ENCODE results near the gene PRKACB. TPM values are rescaled to one million over a fixed set of nuclear protein-coding genes. Genes with fewer than 3 reads are reported as not detected.

The PRKACB gene
- total RNA-seq, 1 experiment from 2014 or later, result 135 TPM

- intact Hi-C loops (cut with micrococcal nuclease), result no loop called here
- no peak for DNase-seq (ENCODE audit: low read depth, low spot score)
- H2AFZ ChIP-seq (ENCODE audit: low read depth, low read length, poor library complexity, severe bottlenecking), result no peak overlapping the region
- H3K36me3 ChIP-seq (ENCODE audit: control insufficient read depth in 1 of 2, insufficient read depth in 2 of 2, low read length in 2 of 2), result peaks cover 6 to 21% of the 10 kb centered on the region in 2 experiments; a peak in 2 of 4 replicates
- no peaks in the 10 kb centered on the region for H3K9me2 ChIP-seq (ENCODE audit: insufficient read depth)
- BruUV-seq (replicated peaks), result no TSS peak
- TF ChIP-seq ATF3 (IDR thresholded peaks at IDR 0.05), result no peak
- no peak for TF ChIP-seq ZBTB33 (IDR thresholded peaks at IDR 0.05; ENCODE audit: extremely low read depth, insufficient replicate concordance, low read length)
- TF ChIP-seq CEBPB (IDR thresholded peaks at IDR 0.05; ENCODE audit: low read depth), result no peak
- no peak for TF ChIP-seq JUND (IDR thresholded peaks at IDR 0.05)
- no peak for TF ChIP-seq RAD21 (IDR thresholded peaks at IDR 0.05; ENCODE audit: low read depth)
- no peak for TF ChIP-seq SP1 (IDR thresholded peaks at IDR 0.05; ENCODE audit: low read depth)
- no peak for TF ChIP-seq TCF7L2 (IDR thresholded peaks at IDR 0.05; ENCODE audit: borderline replicate concordance, extremely low read depth, insufficient read depth, insufficient read length)
- TF ChIP-seq FOSL1 (IDR thresholded peaks at IDR 0.05; ENCODE audit: low read depth), result no peak
- no peak for TF ChIP-seq SIN3A (IDR thresholded peaks at IDR 0.05; ENCODE audit: low read depth)
- TF ChIP-seq POLR2A (IDR thresholded peaks at IDR 0.05; ENCODE audit: borderline replicate concordance, extremely low read depth, insufficient read depth, insufficient read length), result no peak
- no peak for TF ChIP-seq ZFX (IDR thresholded peaks at IDR 0.05)
- TF ChIP-seq EZH2phosphoT487 (IDR thresholded peaks at IDR 0.05; ENCODE audit: borderline replicate concordance), result no peak
- TF ChIP-seq CTCF (IDR thresholded peaks at IDR 0.05 in 2 of 3, conservative IDR thresholded peaks at IDR 0.05 in 1 of 3; ENCODE audit: borderline replicate concordance in 1 of 3, insufficient read depth in 1 of 3, low read depth in 2 of 3, low read length in 2 of 3), result no peak
- TF ChIP-seq EZH2 (IDR thresholded peaks at IDR 0.05), result no peak
- TF ChIP-seq REST (IDR thresholded peaks at IDR 0.05; ENCODE audit: low read depth), result no peak
- TF ChIP-seq CBX3 (IDR thresholded peaks at IDR 0.05; ENCODE audit: low read depth), result no peak
- TF ChIP-seq ZNF274 (IDR thresholded peaks at IDR 0.05; ENCODE audit: low read depth, low read length), result no peak
- TF ChIP-seq POLR2AphosphoS5 (IDR thresholded peaks at IDR 0.05; ENCODE audit: low read depth, low read length), result no peak
- no peak for TF ChIP-seq SRF (IDR thresholded peaks at IDR 0.05; ENCODE audit: low read depth)
- H3K79me2 ChIP-seq (ENCODE audit: insufficient read depth, low read length), result no peaks in the 10 kb centered on the region
- H3K9me3 ChIP-seq (ENCODE audit: control insufficient read depth in 1 of 2, insufficient read depth in 1 of 2, low read depth in 1 of 2, low read length in 2 of 2), result no peaks in the 10 kb centered on the region
- H3K4me3 ChIP-seq (replicated peaks in 1 of 2; ENCODE audit: low read depth in 1 of 2, low read length in 2 of 2), result no peak overlapping the region
- no peaks in the 10 kb centered on the region for H4K20me1 ChIP-seq (ENCODE audit: insufficient read depth)
- ChIA-PET CTCF (no interaction called here), POLR2A (no interaction called here), RAD21 (ENCODE audit: low non-redundant PET in 1 of 2, low total read pairs in 2 of 2, uncharacterized antibody in 2 of 2, unreplicated experiment in 2 of 2) (no interaction called here)
- H3K4me2 ChIP-seq (ENCODE audit: low read length), result no peak overlapping the region
- no peak overlapping the region for H3K27ac ChIP-seq (ENCODE audit: low read depth, low read length)
- H3K27me3 ChIP-seq (ENCODE audit: insufficient read depth, low read length), result no peaks in the 10 kb centered on the region
- no peak overlapping the region for H3K9ac ChIP-seq (ENCODE audit: low read length)
- no peak for ATAC-seq
- no peaks in the 10 kb centered on the region for H3K4me1 ChIP-seq (ENCODE audit: control insufficient read depth in 1 of 2, insufficient read depth in 2 of 2, low read length in 2 of 2)
These were observed 92.2 kb downstream of the PRKACB start for GRCh38 chr1:84236256-84236655.

All from HCT116 (cell line).